Measurements from ENCODE around the gene ZSCAN10.
A peak's percentile ranks its signal among the peaks of the same experiment; 100 is the strongest.
"Not testable (repeated sequence)": the region's sequence is repeated elsewhere in the genome, so short reads cannot be mapped to it uniquely, and the experiment has no call there.

ZSCAN10 gene

DNA sequence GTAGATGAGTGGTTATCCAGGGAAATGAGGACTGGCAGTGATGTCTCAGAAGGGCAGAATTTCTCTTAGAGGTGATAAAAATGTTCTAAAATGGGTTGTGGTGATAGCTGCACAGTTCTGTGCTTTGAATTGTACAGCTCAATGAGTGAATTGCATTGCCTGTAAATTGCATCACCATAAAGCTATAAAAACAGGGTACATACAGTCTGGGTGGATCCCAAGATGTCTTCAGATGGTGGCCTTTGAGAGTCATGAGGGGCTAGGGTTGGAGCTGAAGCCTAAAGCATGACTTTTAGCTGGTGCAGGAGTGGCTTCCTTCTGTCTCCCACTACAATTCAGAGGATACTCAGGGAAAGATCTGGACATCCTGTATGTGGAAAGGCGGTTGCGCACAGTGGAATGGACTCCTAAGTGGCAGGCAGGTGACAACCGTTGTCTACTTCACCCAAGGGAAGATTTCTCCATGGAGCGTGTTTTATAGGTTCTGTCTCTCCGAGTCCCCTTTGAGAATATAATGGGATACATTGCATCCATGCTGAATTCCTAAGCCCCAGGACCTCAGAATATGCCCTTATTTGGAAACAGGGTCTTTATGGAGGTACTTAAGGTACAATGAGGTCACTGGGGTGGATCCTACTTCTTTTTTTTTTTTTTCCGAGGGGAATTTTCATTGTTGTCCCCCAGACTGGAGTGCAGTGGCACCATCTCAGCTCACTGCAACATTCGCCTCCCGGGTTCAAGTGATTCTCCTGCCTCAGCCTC lies 35.3 kb downstream of the ZSCAN10 start:
- DNase-seq (ENCODE audit: low read depth), result no peak

DNA sequence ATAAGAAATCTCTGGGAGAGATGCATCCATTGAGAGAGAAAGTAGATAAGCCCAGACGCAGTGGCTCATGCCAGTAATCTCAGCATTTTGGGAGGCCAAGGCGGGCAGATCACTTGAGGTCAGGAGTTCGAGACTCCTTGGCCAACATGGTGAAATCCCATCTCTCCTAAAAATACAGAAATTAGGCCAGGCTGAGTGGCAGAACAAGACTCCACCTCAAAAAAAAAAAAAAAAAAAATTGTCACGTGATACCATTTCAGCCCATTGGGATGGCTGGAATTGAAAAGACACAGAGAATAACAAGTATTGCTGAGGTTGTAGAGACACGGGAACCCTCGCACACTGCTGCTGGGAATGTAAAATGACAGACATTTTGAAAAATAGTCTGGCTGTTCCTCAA lies 36.5 kb downstream of the ZSCAN10 start:
- DNase-seq (ENCODE audit: low read depth), result no peak

DNA sequence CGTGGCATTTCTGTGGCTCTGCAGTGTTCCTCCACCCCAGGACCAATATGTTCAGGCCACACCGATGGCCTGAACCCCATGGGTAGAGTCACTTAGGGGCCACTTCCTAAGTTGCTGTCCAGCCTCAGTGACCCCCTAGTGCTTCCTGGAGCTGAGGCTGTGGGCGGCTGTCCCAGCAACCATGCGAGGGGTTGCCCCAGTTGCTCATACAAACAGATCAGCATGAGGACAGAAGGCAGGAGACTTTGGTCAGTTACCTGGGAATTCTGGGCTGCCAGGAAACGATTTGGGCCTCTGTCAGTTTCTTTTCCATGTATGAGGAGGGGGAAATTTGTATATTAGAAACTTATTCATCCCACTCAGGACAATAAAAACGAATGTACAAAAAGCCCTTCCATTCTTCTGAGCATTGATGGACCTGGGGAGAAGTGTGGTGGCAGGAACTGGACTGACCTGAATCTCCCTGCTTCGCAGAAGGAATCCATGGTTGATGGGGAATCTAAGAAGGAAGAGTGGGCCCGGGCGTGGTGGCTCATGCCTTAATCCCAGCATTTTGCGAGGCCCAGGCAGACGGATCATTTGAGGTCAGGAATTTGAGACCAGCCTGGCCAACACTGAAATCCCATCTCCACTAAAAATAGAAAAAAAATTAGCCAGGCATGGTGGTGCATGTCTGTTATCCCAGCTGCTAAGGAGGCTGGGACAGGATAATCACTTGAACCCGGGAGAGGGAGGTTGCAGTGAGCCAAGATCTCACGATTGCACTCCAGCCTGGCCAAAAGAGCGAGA lies 38.6 kb downstream of the ZSCAN10 start:
- no peak for DNase-seq (ENCODE audit: low read depth)

DNA sequence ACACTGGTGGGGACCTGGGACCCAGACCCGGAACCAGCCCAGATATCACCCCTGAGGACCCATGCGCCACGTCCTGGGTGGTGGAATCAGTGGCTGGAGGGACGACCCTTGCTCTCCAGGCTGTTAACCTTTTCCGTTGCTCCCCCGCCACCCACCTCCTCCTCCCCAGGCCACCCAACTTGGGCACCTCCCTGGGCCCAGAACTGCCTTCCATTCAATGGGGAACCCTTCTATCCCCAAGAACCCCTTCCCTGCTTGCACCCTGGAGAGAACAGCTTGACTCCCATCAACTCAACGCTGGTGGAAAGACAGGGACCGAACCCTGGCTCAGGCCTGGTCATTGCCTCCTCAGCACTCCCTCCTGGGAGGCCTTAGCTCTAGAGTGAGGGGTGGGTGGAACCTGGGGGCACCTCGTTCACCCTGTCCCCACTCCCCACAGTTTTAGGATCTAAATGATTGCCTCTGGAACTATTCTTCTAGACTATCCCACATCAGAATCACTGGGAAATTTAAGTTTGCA lies 39.3 kb downstream of the ZSCAN10 start:
- DNase-seq (ENCODE audit: low read depth), result no peak

DNA sequence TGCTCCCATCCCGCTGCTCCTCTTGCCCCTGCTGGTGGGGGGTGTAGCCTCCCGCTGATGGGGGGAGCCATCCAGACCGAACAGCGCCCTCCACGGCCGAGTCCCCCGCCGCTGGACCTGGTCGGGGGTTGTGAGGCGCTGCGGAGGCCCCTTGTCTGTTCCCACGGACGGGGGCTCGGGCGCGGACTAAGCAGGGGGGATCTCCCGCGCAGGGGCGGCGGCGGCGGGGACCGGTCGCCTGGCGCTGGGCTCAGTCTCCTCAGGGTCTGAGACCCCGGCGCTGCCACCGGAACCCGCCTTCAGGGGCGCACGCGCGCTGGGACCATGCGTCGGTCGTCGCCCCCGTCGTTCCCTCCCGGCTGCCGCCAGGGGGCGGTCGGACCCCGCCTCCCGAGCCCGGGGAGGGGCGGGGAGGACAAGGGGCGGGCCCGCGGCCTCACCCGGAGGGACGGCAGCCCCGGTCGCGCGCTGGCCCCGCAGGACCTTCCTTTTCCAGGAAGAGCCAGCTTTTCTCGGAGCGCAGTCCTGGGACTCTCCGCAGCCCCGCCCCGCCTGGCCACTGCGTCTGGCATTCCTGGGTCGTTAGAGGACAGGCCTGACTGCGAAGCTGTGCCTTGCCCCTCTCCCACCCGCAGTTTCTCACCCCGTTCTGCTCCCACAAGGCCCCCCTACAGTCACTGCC lies 39.9 kb downstream of the ZSCAN10 start:
- peak; percentile 50 for DNase-seq (ENCODE audit: low read depth)

DNA sequence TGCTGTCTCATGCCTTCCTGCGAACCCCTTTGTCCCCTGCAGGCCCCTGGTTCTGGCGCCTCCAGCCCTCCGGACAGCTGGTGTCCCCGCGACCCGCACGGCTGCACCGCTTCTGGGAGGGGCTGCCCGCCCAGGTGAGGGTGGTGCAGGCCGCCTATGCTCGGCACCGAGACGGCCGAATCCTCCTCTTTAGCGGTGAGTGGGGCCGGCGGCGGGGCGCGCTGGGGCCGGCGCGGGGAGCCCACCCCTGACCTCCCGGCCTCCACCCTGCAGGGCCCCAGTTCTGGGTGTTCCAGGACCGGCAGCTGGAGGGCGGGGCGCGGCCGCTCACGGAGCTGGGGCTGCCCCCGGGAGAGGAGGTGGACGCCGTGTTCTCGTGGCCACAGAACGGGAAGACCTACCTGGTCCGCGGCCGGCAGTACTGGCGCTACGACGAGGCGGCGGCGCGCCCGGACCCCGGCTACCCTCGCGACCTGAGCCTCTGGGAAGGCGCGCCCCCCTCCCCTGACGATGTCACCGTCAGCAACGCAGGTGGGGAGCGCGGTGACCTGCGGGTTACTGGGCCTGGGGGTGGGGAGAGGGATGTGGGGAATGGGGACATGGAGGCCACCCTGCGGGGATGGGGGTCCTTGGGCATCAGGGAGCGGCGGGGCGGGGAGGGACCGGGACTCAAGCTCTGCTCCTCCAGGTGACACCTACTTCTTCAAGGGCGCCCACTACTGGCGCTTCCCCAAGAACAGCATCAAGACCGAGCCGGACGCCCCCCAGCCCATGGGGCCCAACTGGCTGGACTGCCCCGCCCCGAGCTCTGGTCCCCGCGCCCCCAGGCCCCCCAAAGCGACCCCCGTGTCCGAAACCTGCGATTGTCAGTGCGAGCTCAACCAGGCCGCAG lies 40.7 kb downstream of the ZSCAN10 start:
- no peak for DNase-seq (ENCODE audit: low read depth)

DNA sequence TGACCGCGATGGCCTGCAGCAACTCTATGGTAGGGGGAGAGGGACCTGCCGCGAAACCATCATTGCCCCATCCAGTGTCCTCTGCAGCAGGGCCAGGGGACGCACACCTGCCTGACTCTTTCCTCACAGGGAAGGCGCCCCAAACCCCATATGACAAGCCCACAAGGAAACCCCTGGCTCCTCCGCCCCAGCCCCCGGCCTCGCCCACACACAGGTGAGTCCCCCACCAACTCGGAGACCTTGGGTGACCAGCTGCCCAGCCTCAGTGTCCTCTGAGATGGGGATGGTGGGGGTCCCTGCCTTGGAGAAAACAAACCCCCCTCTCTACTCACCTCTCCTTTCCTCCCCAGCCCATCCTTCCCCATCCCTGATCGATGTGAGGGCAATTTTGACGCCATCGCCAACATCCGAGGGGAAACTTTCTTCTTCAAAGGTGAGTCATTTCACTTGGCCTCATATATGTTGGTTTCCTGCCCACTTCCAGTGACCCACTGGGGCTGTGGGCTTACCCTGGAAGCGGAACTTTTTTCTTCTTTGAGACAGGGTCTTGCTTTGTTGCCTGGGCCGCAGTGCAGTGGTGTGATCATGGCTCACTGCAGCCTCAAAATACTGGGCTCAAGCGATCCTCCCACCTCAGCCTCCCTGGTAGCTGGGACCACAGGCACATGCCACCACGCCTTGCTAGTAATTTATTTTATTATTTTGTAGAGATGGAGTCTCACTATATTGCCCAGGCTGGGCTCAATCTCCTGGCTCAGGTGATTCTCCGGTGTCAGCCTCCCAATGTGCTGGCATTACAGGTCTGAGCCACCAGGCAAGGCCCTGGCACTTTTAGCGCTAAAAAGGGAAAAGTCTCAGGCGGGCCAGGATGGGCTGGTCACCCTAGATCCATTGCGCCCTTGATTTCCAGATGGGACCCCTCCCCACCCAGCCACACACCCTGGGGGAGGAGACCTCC lies 41.6 kb downstream of the ZSCAN10 start:
- no peak for DNase-seq (ENCODE audit: low read depth)

DNA sequence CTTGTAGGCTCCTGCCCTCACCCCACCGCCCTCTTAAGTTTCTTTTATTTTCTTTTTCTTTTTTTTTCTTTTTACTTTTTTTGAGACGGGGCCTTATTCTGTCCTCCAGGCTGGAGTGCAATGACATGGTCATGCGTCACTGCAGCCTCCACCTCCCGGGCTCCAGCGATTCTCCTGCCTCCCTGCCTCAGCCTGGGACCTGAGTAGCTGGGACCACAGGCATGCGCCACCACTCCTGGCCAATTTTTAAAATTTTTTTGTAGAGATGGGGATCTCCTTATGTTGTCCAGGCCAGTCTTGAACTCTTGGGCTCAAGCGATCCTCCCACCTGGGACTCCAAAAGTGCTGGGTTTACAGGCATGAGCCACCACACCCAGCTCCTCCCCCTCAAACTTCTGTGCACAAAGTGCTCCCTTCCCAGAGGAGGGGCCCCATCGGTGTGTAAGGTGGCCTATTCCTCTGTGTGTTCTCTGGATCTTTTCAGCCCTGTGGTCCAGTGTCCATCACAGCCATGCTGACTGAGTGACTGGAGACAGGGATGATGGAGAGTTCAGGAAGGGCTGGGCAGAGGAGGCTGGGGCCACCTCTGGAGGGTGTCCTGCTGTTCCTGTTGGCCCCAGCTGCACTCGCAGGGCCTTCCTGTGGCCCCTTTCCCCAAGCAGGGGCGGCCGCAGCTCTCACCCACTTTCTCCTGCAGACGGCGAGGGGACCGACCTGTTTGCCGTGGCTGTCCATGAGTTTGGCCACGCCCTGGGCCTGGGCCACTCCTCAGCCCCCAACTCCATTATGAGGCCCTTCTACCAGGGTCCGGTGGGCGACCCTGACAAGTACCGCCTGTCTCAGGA lies 42.5 kb downstream of the ZSCAN10 start:
- DNase-seq (ENCODE audit: low read depth), result no peak

DNA sequence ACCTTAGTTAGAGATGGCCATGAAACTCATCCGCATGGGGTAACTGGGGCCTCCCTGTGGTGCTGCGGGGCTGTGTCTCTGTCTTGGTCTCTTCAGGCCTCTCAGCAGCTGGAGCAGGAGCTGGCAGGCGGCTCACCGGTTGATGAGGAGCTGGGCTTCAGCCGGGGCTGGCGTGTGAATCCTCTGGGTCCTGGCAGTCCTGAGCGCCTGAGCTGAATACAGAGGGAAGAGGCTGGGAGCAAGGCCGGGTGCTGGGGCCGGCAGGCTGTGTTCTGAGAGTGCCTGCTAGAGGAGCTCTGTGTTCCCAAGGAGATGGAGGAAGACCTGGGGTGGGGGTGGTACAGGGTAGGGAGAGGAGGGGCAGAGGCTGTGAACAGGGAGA lies 43.4 kb downstream of the ZSCAN10 start:
- not testable (repeated sequence) for DNase-seq (ENCODE audit: low read depth)

DNA sequence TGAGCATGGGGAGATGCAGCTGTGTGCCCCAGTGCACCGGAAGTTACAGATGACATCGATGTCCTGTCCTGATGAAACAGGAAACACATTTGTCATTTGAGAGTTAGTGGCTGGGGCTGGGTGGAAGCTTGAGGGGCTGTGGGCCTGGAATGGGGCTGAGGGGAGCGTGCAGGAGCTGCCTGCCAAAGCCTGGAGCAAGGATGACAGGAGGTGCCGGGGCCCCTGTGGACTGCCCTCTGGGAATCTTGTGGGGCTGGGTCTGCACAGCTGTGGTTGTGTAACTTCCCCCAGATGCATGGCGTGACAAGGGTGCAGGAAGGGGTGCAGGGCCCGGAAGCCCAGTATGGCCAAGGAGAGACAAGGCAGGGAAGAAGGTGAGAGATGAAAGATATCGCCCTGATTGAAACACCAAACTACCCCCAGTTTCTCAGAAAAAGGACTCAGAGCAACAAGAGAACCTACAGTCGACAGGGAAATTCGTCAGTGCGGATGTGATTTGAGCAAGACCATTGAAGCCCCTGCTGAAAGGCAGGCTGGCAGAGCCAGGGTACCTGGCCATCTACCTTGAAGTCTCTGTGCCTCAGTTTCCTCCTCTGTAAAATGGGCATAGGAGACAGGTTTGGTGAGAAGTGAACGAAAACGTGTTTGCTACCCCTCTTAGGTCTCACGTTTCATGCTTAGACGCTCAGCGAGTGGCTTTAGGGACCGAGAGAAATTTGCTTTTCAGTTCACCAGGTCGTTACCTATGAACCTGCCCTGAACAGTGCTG lies 43.9 kb downstream of the ZSCAN10 start:
- DNase-seq (ENCODE audit: low read depth), result no peak

DNA sequence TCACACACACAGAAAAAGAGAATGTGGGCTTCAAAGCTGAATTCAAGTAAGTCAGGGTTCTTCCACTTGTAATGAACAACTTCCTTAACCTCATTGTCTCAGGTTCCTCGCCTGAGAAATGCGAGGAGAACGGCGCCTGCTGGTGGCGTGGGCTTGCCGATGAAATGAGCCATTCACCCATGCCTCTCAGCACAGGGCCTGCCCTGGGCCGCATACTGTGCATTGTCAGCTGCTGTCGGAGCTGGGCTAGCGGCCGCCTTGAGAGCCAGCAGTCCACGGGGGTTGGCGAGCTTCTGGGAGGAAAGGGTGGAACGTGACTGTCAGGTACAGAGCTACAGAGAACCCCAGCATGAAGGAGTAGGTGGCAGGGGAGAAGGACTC lies 45.8 kb downstream of the ZSCAN10 start:
- DNase-seq (ENCODE audit: low read depth), result not testable (repeated sequence)

DNA sequence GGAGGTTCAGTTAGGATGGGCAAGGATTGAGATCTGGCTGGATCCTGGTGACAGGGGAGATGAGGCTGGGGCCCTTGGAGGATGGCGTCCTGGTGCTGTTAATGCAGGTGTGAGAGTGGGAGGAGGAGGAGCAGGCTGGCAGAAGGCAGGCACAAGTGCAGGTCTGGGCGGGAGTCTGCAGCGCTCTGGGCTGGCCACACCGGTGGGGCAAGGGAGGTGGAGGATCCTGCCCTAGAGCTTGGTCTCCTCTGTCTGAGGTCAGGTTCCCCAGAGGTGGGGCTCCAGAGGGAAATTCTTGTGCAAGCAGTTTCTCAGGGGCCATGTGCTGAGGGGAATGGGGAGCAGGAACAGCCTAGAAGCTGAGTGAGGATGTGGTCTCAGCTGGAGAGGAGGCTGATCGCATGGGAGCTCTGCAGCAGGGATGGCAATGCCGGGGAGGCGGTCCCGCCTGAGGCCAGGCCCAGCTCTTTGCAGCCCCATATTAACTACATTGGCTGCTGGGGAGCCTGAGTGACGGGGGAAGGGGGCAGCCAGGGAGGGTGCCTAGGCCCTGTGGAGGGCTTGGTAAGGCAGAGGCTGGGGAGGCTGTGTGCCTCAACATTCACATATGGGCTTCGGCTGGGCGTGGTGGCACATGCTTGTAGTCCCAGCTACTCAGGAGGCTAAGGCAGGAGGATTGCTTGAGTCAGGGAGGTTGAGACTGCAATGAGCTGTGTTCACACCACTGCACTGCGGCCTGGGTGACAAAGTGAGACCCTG lies 46.3 kb downstream of the ZSCAN10 start:
- not testable (repeated sequence) for DNase-seq (ENCODE audit: low read depth)

DNA sequence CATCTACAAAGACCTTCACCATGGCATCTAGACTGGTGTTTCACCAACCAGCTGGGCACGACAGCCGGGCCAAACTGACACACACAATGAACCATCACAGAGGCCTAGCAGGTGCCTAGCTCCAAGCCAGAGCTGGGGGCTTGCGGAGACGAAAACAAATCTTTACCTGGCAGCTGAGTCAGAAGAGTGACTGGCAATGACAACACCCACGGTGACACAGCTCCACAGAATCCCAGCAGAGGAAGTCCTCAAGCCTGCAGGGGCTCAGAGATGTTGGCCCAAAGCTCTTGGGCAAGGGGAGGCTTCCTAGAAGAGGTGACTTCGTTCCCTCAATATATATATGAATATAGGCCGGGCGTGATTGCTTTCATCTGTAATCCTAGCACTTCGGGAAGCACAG lies 47.6 kb downstream of the ZSCAN10 start:
- DNase-seq (ENCODE audit: low read depth), result no peak

DNA sequence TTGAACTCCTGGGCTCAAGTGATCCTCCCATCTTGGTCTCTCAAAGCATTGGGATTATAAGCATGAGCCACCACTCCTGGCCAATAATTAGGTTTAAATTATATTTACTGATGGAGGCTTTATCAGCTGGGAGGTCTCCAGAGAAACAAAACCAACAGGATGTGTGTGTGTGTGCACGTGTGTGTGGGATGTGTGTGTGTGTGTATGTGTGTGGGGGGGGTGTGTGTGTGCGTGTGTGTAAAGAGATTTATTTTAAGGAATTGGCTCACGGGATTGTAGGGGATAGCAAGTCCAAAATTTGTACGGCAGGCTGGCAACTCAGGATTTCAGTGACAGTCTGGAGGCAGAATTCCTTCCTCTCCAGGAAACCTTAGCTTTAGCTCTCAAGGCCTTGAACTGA lies 48.1 kb downstream of the ZSCAN10 start:
- no peak for DNase-seq (ENCODE audit: low read depth)

DNA sequence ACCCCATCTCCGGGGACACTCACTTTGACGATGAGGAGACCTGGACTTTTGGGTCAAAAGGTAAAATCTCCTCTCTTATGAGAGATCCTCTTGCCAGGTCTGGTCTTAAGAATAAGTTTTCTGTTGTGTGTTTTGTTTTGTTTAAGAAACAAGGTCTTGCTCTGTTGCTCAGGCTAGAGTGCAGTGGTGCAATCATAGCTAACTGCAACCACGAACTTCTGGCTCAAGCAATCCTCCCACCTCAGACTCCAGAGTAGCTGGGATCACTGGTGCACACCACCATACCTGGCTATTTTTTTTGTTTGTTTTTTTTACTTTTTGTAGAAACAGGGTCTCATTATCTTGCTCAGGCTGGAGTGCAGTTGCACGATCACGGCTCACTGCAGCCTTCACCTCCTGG lies 48.6 kb downstream of the ZSCAN10 start:
- DNase-seq (ENCODE audit: low read depth), result no peak

DNA sequence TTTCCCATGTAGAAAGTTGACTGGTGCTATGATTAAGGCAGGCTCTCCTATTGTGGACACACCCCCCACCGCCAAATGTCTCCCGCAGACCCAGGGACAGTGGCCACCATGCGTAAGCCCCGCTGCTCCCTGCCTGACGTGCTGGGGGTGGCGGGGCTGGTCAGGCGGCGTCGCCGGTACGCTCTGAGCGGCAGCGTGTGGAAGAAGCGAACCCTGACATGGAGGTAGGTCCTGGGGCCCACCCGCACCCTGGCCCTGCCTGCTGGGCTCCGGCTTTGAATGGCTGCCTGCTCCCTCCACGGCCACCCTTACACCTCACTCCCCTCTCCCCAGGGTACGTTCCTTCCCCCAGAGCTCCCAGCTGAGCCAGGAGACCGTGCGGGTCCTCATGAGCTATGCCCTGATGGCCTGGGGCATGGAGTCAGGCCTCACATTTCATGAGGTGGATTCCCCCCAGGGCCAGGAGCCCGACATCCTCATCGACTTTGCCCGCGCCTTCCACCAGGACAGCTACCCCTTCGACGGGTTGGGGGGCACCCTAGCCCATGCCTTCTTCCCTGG lies 49.1 kb downstream of the ZSCAN10 start:
- DNase-seq (ENCODE audit: low read depth), result no peak

DNA sequence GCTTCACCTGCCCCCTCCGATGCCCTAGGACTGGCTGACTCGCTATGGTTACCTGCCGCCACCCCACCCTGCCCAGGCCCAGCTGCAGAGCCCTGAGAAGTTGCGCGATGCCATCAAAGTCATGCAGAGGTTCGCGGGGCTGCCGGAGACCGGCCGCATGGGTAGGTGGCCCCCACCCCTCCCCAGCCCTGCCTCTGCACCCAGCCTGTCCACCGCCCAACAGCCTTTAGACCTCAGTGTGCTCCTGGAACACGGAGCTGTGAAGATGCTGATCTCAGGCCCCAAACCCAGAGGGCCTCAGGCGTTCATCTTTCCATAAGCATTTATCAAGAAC lies 51.7 kb downstream of the ZSCAN10 start:
- no peak for DNase-seq (ENCODE audit: low read depth)
